ENCODE results near the gene SPATA46.

Gene SPATA46

DNA sequence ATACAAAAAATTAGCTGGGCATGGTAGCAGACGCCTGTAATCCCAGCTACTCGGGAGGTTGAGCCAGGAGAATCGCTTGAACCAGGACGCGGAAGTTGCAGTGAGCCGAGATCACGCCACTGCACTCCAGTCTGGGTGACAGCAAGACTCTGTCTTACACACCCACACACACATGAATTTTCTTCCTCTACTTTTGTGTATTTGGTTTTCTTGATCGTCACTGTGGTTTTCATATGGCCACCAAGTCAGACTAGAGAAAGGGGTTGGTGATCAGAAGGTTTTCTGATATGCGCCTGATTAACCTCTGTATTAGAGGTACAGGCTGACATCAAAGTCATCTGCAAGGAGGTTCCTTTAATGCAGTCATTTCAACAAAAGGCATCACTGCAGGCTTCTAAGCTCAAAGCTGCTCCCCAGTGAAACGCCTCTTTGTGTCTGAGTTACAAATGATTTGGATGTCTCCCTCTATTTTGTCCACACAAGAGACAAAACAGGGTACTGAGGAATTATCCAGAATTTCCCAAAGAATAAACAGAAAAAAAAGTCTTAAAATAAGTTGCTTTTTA is 24.2 kb upstream of the SPATA46 start:
- DNase-seq (ENCODE audit: insufficient read length, low spot score), result no peak
- no peak for FAIRE-seq
- no peak for TF ChIP-seq POLR2A (IDR thresholded peaks at IDR 0.05; ENCODE audit: low read depth, low read length)

GRCh38 chr1:162398999-162399580 is 22.4 kb upstream of the SPATA46 start:
- TF ChIP-seq POLR2A (IDR thresholded peaks at IDR 0.05; ENCODE audit: low read depth, low read length), result no peak
- no peak for DNase-seq (ENCODE audit: insufficient read length, low spot score)
- FAIRE-seq, result no peak

GRCh38 chr1:162397943-162398560 is 21.4 kb upstream of the SPATA46 start:
- FAIRE-seq (no peak), DNase-seq (ENCODE audit: insufficient read length, low spot score) (no peak)
- no peak for TF ChIP-seq POLR2A (IDR thresholded peaks at IDR 0.05; ENCODE audit: low read depth, low read length)

DNA sequence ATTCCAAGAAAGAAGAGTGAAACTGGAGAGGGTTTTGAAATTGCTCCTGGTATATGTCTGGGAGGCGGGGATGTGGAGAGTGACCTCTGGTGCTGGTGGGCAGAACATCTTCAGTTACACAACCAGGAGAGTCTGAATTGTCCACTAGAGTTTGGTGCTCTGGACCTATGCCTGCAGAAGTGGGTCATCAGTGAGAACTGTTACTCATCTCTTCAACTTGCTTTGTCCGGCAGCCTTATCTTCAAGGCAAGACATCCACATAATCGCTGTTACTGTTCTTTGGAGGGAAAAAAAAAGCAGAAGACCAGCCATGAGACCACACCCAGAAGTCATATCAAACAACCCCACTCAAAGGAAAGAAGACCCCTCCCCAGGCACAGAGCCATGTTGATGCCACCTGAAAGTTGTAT is 20.4 kb upstream of the SPATA46 start:
- TF ChIP-seq POLR2A (IDR thresholded peaks at IDR 0.05; ENCODE audit: low read depth, low read length), result no peak
- no peak for FAIRE-seq
- no peak for DNase-seq (ENCODE audit: insufficient read length, low spot score)

DNA sequence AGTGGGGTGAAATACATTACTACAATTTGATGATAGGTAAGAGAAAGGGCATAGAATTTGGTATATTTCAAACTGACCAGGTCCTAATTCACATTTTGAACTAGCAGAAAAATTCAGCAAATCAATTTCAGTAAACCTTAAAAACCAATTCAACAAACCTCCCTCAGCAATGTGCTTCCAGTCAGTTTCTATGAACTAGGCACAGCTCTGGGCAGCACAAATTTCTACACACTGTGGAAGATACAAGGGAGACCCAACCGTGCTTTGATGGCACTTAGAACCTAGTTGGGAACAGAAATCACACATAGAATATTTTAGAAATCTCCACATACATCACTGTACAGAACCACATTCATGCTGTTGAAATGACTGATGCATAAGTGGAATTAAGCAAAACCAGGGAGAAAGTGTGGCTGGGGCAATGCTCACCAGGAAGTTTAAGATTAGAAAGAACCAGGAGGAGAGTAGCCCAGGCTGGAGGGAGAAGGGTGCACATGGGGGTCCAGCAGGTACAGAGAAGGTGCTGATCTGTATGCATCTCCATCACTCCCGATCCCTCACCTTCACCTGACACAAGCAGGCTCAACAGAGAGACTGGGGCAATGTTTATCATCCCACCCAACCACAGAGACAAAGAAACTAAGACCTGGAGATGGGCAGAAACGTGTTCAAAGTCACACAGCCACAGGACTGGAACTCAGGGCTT is 19.7 kb upstream of the SPATA46 start:
- DNase-seq (ENCODE audit: insufficient read length, low spot score), result no peak
- TF ChIP-seq POLR2A (IDR thresholded peaks at IDR 0.05; ENCODE audit: low read depth, low read length), result no peak
- FAIRE-seq, result no peak

DNA sequence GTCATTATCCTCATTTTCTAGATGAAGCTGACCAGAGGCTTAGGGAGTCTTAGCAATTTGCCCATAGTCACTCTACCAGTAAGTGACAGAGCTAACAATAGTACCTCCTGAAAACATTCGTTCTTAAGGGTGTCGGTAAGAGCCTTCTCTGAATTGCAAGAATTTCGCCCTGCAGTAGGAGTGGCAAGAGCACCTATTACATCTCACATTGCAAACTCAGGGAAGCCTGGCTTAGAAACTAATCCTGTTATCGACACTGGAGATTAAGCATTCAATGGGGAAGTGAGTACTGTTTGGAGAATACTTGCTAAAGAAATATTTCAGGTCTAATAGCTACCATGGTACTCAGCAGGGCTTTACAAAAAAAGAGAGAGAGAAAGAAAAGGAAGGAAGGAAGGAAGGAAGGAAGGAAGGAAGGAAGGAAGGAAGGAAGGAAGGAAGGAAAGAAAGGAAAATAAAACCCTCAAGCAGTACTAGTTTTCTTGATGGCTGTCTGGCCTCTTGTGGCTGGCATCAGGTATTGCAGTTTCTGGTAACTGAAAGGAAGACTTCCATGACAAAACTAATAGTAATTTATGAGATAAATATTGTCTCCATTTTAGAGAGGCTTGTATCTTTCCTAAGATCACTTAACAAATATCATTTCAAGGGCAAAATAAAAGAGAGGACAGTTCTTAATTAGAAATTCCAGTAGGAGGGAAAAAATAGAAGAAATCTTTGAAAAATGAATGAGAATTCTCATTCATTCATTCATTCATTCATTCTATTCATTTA is 15.3 kb upstream of the SPATA46 start:
- DNase-seq (ENCODE audit: insufficient read length, low spot score) (peak; percentile 35), FAIRE-seq (no peak)
- no peak for TF ChIP-seq POLR2A (IDR thresholded peaks at IDR 0.05; ENCODE audit: low read depth, low read length)

GRCh38 chr1:162390396-162391185 is 13.9 kb upstream of the SPATA46 start:
- DNase-seq (ENCODE audit: insufficient read length, low spot score) (no peak), FAIRE-seq (no peak)
- no peak for TF ChIP-seq POLR2A (IDR thresholded peaks at IDR 0.05; ENCODE audit: low read depth, low read length)

DNA sequence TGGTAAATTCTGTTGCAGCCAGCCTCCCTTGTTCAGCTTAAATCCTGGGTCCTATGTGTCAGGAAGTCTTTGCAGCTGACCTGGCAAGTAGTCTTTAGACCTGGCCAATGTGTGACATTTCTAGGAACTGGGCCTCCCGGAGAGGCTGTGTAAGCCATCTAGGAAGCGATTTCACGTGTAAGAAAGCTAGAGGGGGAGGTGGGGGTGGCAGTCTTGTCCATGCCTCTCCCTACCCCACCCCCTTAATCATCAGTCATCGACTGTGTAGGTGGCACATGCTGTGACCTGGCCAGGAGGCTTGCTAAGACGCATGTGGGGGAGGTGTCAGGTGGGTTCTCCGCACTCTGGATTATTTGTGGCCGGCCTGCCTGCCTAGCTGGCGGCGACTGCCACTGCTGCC is 13.3 kb upstream of the SPATA46 start:
- FAIRE-seq (no peak), DNase-seq (ENCODE audit: insufficient read length, low spot score) (no peak)
- no peak for TF ChIP-seq POLR2A (IDR thresholded peaks at IDR 0.05; ENCODE audit: low read depth, low read length)

DNA sequence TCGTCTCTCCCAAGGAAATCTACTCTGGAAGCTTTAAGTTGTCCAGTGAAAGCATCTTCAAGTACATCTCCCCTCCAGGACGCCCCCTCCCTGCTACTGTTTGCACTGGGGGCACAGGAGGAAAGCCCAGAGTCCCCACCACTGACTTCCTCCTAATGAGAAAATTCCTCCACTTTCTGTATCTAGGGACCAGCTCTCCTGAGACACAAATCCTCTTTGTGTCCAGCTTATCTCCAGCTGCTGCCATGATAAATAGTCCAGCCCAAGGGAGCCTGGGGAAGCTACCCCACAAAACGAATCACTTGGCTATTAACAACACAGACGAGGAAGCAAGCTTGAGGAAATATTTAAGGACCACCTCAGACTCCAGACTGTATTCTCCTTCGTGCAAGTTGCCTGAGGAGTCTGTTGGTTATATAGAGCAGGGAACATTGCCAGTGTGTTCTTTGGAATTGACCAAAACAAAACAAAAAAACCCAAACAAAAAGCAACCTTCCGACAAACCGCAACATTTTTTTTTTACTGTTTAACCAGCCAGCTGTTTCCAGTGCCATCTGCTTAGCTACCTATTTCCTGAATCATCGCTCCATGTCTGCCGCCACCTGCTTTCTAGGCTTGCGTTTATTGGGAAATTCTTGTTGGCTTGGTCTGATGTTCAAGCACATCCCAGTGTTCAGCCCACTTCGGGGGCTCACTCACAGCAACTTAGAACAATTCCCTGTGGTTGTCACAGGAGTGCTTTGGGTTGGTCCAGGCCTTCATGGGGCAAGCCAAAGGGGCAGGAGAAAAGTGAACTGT is 12.6 kb upstream of the SPATA46 start:
- no peak for FAIRE-seq
- TF ChIP-seq POLR2A (IDR thresholded peaks at IDR 0.05; ENCODE audit: low read depth, low read length), result no peak
- no peak for DNase-seq (ENCODE audit: insufficient read length, low spot score)

- FAIRE-seq (no peak), DNase-seq (ENCODE audit: insufficient read length, low spot score) (no peak)
- no peak for TF ChIP-seq POLR2A (IDR thresholded peaks at IDR 0.05; ENCODE audit: low read depth, low read length)
These were observed 12.0 kb upstream of the SPATA46 start for GRCh38 chr1:162388615-162389014.

GRCh38 chr1:162388083-162388594 is 11.5 kb upstream of the SPATA46 start:
- no peak for TF ChIP-seq POLR2A (IDR thresholded peaks at IDR 0.05; ENCODE audit: low read depth, low read length)
- FAIRE-seq (no peak), DNase-seq (ENCODE audit: insufficient read length, low spot score) (no peak)

Data from H54 (cell line).